Measurements from ENCODE around the gene DNMT3L. TPM values are rescaled to one million over a fixed set of nuclear protein-coding genes. Genes with fewer than 3 reads are reported as not detected.
"Not testable (repeated sequence)": the region's sequence is repeated elsewhere in the genome, so short reads cannot be mapped to it uniquely, and the experiment has no call there.

Gene DNMT3L
- total and polyA plus RNA-seq, 4 donors, result 0.18 to 0.99 (median 0.25) TPM; not detected in 1

GRCh38 chr21:44255511-44255981, 6.2 kb downstream of the DNMT3L start:
- no peaks in the 10 kb centered on the region for H3K27me3 ChIP-seq (ENCODE audit: control insufficient read depth in 4 of 4, insufficient read depth in 4 of 4, low read length in 3 of 4)
- no peaks in the 10 kb centered on the region for H3K9me3 ChIP-seq (ENCODE audit: control insufficient read depth in 4 of 4, low read length in 3 of 4)
- no peak for TF ChIP-seq ATF3 (IDR thresholded peaks at IDR 0.05)
- no peaks in the 10 kb centered on the region for H3K36me3 ChIP-seq (ENCODE audit: control insufficient read depth in 4 of 4, insufficient read depth in 3 of 4, low read depth in 1 of 4, low read length in 3 of 4)
- H3K4me1 ChIP-seq (ENCODE audit: control insufficient read depth in 4 of 4, insufficient read depth in 4 of 4, low read length in 3 of 4), result no peaks in the 10 kb centered on the region
- no peak overlapping the region for H3K27ac ChIP-seq (ENCODE audit: low read depth in 1 of 2, low read length in 2 of 2)
- WGBS, result 94% methylated on average over 11 of the region's 11 CpGs
- H3K4me3 ChIP-seq (ENCODE audit: low read depth in 1 of 3, low read length in 3 of 3), result no peak overlapping the region
- DNase-seq (ENCODE audit: low spot score), result no peak
- no peak overlapping the region for H3K9ac ChIP-seq (ENCODE audit: low read depth in 1 of 2, low read length in 2 of 2)

GRCh38 chr21:44253832-44254710, 7.6 kb downstream of the DNMT3L start:
- 82% methylated on average over 29 of the region's 29 CpGs for WGBS
- no peak for DNase-seq (ENCODE audit: low spot score)

GRCh38 chr21:44249204-44250037, 12.3 kb downstream of the DNMT3L start:
- H3K4me1 ChIP-seq (ENCODE audit: control insufficient read depth in 4 of 4, insufficient read depth in 4 of 4, low read length in 3 of 4); H3K9ac ChIP-seq (ENCODE audit: low read depth in 1 of 2, low read length in 2 of 2); H3K27ac ChIP-seq (ENCODE audit: low read depth in 1 of 2, low read length in 2 of 2); H3K27me3 ChIP-seq (ENCODE audit: control insufficient read depth in 4 of 4, insufficient read depth in 4 of 4, low read length in 3 of 4); H3K36me3 ChIP-seq (ENCODE audit: control insufficient read depth in 4 of 4, insufficient read depth in 3 of 4, low read depth in 1 of 4, low read length in 3 of 4); DNase-seq (ENCODE audit: low spot score); H3K4me3 ChIP-seq (ENCODE audit: low read depth in 1 of 3, low read length in 3 of 3); H3K9me3 ChIP-seq (ENCODE audit: control insufficient read depth in 4 of 4, low read length in 3 of 4): not testable (repeated sequence)
- no CpG with 5 or more reads among the region's 33 CpGs for WGBS

More at GRCh38 chr21:44253832-44254710, 7.6 kb downstream of the DNMT3L start:
- Histone ChIP-seq H3K9ac (ENCODE audit: low read depth in 1 of 2, low read length in 2 of 2) (no peak overlapping the region), H3K4me1 (ENCODE audit: control insufficient read depth in 4 of 4, insufficient read depth in 4 of 4, low read length in 3 of 4) (no peaks in the 10 kb centered on the region), H3K4me3 (ENCODE audit: low read depth in 1 of 3, low read length in 3 of 3) (no peak overlapping the region), H3K36me3 (ENCODE audit: control insufficient read depth in 4 of 4, insufficient read depth in 3 of 4, low read depth in 1 of 4, low read length in 3 of 4) (no peaks in the 10 kb centered on the region), H3K9me3 (ENCODE audit: control insufficient read depth in 4 of 4, low read length in 3 of 4) (no peaks in the 10 kb centered on the region), H3K27me3 (ENCODE audit: control insufficient read depth in 4 of 4, insufficient read depth in 4 of 4, low read length in 3 of 4) (no peaks in the 10 kb centered on the region), H3K27ac (ENCODE audit: low read depth in 1 of 2, low read length in 2 of 2) (no peak overlapping the region)
- TF ChIP-seq RXRA (IDR thresholded peaks at IDR 0.05), result no peak
- no peak for TF ChIP-seq JUND (IDR thresholded peaks at IDR 0.05)
- TF ChIP-seq FOXA2 (IDR thresholded peaks at IDR 0.05), result no peak
- no peak for TF ChIP-seq CTCF (IDR thresholded peaks at IDR 0.05; ENCODE audit: low read depth, low read length, missing input control)
- no peak for TF ChIP-seq YY1 (IDR thresholded peaks at IDR 0.05)

GRCh38 chr21:44247904-44248303, 13.8 kb downstream of the DNMT3L start:
- not testable (repeated sequence) for H3K4me3 ChIP-seq (ENCODE audit: low read depth in 1 of 3, low read length in 3 of 3); H3K27me3 ChIP-seq (ENCODE audit: control insufficient read depth in 4 of 4, insufficient read depth in 4 of 4, low read length in 3 of 4)
- WGBS, result no CpG with 5 or more reads among the region's 17 CpGs

GRCh38 chr21:44243980-44244379, 17.7 kb downstream of the DNMT3L start:
- WGBS, result no CpG with 5 or more reads among the region's 15 CpGs
- not testable (repeated sequence) for DNase-seq (ENCODE audit: low spot score)

More at GRCh38 chr21:44247904-44248303, 13.8 kb downstream of the DNMT3L start:
- H3K27ac ChIP-seq (ENCODE audit: low read depth in 1 of 2, low read length in 2 of 2); DNase-seq (ENCODE audit: low spot score); H3K4me1 ChIP-seq (ENCODE audit: control insufficient read depth in 4 of 4, insufficient read depth in 4 of 4, low read length in 3 of 4); H3K36me3 ChIP-seq (ENCODE audit: control insufficient read depth in 4 of 4, insufficient read depth in 3 of 4, low read depth in 1 of 4, low read length in 3 of 4); H3K9me3 ChIP-seq (ENCODE audit: control insufficient read depth in 4 of 4, low read length in 3 of 4); H3K9ac ChIP-seq (ENCODE audit: low read depth in 1 of 2, low read length in 2 of 2): not testable (repeated sequence)

GRCh38 chr21:44241281-44241680, 20.4 kb downstream of the DNMT3L start:
- DNase-seq (ENCODE audit: low spot score); H3K9me3 ChIP-seq (ENCODE audit: control insufficient read depth in 4 of 4, low read length in 3 of 4); H3K36me3 ChIP-seq (ENCODE audit: control insufficient read depth in 4 of 4, insufficient read depth in 3 of 4, low read depth in 1 of 4, low read length in 3 of 4); H3K27ac ChIP-seq (ENCODE audit: low read depth in 1 of 2, low read length in 2 of 2); H3K4me1 ChIP-seq (ENCODE audit: control insufficient read depth in 4 of 4, insufficient read depth in 4 of 4, low read length in 3 of 4); H3K9ac ChIP-seq (ENCODE audit: low read depth in 1 of 2, low read length in 2 of 2); H3K27me3 ChIP-seq (ENCODE audit: control insufficient read depth in 4 of 4, insufficient read depth in 4 of 4, low read length in 3 of 4); H3K4me3 ChIP-seq (ENCODE audit: low read depth in 1 of 3, low read length in 3 of 3): not testable (repeated sequence)
- WGBS, result no CpG with 5 or more reads among the region's 27 CpGs

More at GRCh38 chr21:44243980-44244379, 17.7 kb downstream of the DNMT3L start:
- H3K36me3 ChIP-seq (ENCODE audit: control insufficient read depth in 4 of 4, insufficient read depth in 3 of 4, low read depth in 1 of 4, low read length in 3 of 4); H3K9me3 ChIP-seq (ENCODE audit: control insufficient read depth in 4 of 4, low read length in 3 of 4); H3K27ac ChIP-seq (ENCODE audit: low read depth in 1 of 2, low read length in 2 of 2); H3K27me3 ChIP-seq (ENCODE audit: control insufficient read depth in 4 of 4, insufficient read depth in 4 of 4, low read length in 3 of 4); H3K4me3 ChIP-seq (ENCODE audit: low read depth in 1 of 3, low read length in 3 of 3); H3K9ac ChIP-seq (ENCODE audit: low read depth in 1 of 2, low read length in 2 of 2); H3K4me1 ChIP-seq (ENCODE audit: control insufficient read depth in 4 of 4, insufficient read depth in 4 of 4, low read length in 3 of 4): not testable (repeated sequence)

All from liver (tissue), 9 donors.